Breast epithelium (tissue), 4 donors: Measurements from ENCODE around the gene TNNI3K. TPM values are rescaled to one million over a fixed set of nuclear protein-coding genes. Genes with fewer than 3 reads are reported as not detected.

ENCODE experiments used
- DNase-seq, 2 donors: peaks; one replicate each; pipeline ENCODE4 v3.0.0-alpha.2; 2019; ENCODE audit warnings: low spot score in 2 of 2
- H3K27ac ChIP-seq, 2 donors: fragments of 200-600 bp; sonication (generic) in 1 of 2; one replicate each; pipeline ENCODE4 v1.5.1; 2016 to 2019; ENCODE audit warnings: mild to moderate bottlenecking in 1 of 2
- H3K27me3 ChIP-seq, 2 donors: fragments of 200-600 bp; sonication (generic) in 1 of 2; one replicate each; pipeline versions ENCODE4 v1.5.1 to v1.6.0; 2017 to 2019; ENCODE audit warnings: control low read depth in 1 of 2, mild to moderate bottlenecking in 1 of 2
- H3K36me3 ChIP-seq: fragments of 200-600 bp; one replicate; pipeline ENCODE4 v1.5.1; 2019
- H3K4me1 ChIP-seq, 2 donors: fragments of 200-600 bp; sonication (generic); one replicate each; pipeline ENCODE4 v1.5.1; 2016 to 2019; ENCODE audit warnings: control low read depth in 1 of 2
- H3K4me3 ChIP-seq, 3 donors: fragments of 200-600 bp; sonication (generic); 1 replicate in 2 of 3; 2 replicates in 1 of 3; pipeline ENCODE4 v1.5.1; 2016 to 2019; ENCODE audit warnings: mild to moderate bottlenecking in 3 of 3, moderate library complexity in 2 of 3
- H3K9me3 ChIP-seq, 2 donors: fragments of 200-600 bp; sonication (generic) in 1 of 2; one replicate each; pipeline ENCODE4 v1.5.1; 2016 to 2019; ENCODE audit warnings: control low read depth in 1 of 2
- POLR2A ChIP-seq: fragments of 450-650 bp; IDR thresholded peaks from one replicate; pipeline ENCODE4 v1.6.1; 2016; ENCODE audit warnings: antibody characterized with exemption, mild to moderate bottlenecking, moderate library complexity
- POLR2AphosphoS5 ChIP-seq, 3 donors: sonication (generic); formaldehyde crosslinking; IDR thresholded peaks; one replicate each; pipeline ENCODE4 v1.6.1; 2017; ENCODE audit warnings: antibody characterized with exemption in 3 of 3
- intact Hi-C: fragments of 100-400 bp; cut with DNase I; formaldehyde crosslinking; loops from one replicate; pipeline ENCODE4 v1.15.1; 2023; ENCODE audit warnings: low total_unique reads
- total RNA-seq, 3 donors: library from RNA; depleted of rRNA; stranded (reverse); fragments of >200 nt; gene quantifications; one replicate each; pipeline ENCODE4 v1.1.0, GENCODE V29; 2016
- TF ChIP-seq, protein P1 (sequence below), 3 donors: fragments of 450-650 bp; IDR thresholded peaks; one replicate each; pipeline ENCODE4 v1.5.1; 2016 to 2017; ENCODE audit warnings: antibody characterized with exemption in 3 of 3, mild to moderate bottlenecking in 3 of 3, moderate library complexity in 3 of 3

Gene TNNI3K
- total RNA-seq, 3 donors from 2014 or later = 1.3 to 3.7 (median 2.5) TPM

DNA sequence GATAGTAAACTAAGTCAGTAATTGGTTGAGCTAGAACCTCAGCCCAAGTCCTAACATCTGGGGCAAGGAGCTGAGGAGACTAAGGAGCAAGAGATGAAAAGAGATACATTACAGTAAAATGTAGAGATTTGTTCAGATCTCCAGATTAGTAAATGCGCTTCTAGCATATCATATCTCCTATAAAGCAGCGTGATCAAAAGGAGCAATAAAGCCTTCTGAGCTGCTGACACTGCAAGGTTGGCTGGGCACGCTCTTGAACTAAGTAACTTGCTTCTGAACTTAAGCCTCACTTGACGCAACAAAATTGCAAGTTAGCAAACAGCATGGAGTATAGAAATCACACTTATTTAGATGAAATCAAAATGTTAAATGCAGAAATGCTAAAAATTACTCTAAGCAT lies 196.3 kb downstream of the TNNI3K start:
- no peak overlapping the region for H3K4me3 ChIP-seq
- H3K4me1 ChIP-seq = no peaks in the 10 kb centered on the region
- no peak overlapping the region for H3K27ac ChIP-seq
- H3K27me3 ChIP-seq = no peaks in the 10 kb centered on the region
- intact Hi-C loops = no loop called here
- no peak for TF ChIP-seq POLR2A
- TF ChIP-seq, protein P1, sequence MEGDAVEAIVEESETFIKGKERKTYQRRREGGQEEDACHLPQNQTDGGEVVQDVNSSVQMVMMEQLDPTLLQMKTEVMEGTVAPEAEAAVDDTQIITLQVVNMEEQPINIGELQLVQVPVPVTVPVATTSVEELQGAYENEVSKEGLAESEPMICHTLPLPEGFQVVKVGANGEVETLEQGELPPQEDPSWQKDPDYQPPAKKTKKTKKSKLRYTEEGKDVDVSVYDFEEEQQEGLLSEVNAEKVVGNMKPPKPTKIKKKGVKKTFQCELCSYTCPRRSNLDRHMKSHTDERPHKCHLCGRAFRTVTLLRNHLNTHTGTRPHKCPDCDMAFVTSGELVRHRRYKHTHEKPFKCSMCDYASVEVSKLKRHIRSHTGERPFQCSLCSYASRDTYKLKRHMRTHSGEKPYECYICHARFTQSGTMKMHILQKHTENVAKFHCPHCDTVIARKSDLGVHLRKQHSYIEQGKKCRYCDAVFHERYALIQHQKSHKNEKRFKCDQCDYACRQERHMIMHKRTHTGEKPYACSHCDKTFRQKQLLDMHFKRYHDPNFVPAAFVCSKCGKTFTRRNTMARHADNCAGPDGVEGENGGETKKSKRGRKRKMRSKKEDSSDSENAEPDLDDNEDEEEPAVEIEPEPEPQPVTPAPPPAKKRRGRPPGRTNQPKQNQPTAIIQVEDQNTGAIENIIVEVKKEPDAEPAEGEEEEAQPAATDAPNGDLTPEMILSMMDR (IDR thresholded peaks at IDR 0.05) = no peak
- no peak for TF ChIP-seq POLR2AphosphoS5 (IDR thresholded peaks at IDR 0.05)
- H3K36me3 ChIP-seq = no peaks in the 10 kb centered on the region
- no peak for DNase-seq
- H3K9me3 ChIP-seq = no peaks in the 10 kb centered on the region

DNA sequence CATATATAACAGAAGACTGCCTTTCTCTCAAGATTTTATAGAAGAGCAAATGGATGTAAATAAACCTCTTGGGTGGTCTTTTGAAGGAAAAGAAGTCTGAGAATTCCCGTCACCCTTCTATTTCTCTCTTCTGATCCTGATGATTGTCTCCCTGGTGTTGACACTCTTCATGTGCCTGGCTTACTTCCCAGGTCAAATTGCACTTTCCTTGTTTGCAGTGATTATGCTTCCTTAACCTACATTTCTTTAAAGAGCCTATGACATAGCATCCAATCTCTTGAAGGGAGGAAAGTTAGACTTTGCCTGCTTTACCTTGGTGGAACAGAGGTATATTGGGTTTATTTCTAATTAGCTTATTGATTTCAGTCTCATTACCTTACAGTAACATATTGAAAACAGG lies 197.1 kb downstream of the TNNI3K start:
- no peak overlapping the region for H3K27ac ChIP-seq
- no peaks in the 10 kb centered on the region for H3K9me3 ChIP-seq
- no peaks in the 10 kb centered on the region for H3K27me3 ChIP-seq
- TF ChIP-seq POLR2A = no peak
- no peak for TF ChIP-seq POLR2AphosphoS5 (IDR thresholded peaks at IDR 0.05)
- TF ChIP-seq, protein P1 (IDR thresholded peaks at IDR 0.05) = no peak
- H3K4me1 ChIP-seq = no peaks in the 10 kb centered on the region
- no peak for DNase-seq
- intact Hi-C loops = no loop called here
- no peaks in the 10 kb centered on the region for H3K36me3 ChIP-seq
- no peak overlapping the region for H3K4me3 ChIP-seq

DNA sequence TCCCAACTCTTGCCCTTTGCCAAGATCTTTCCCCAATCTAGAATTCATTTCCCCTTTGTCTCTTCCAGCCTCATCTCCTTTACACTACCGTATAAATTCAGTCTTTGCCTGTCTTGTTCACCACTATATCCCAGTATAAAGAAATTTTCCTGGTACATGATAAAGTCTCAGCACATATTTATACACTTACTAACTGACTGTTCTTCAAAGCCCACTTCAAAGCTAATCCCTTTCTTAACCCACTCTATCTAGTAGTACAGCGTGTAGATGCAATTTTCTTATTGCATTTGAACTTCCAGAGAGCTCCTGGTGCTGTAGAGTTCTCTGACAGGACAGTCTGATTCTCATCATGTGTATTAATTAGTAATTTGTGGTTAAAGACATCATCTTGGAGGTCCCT lies 199.1 kb downstream of the TNNI3K start:
- Histone ChIP-seq H3K4me3 (no peak overlapping the region), H3K27me3 (no peaks in the 10 kb centered on the region), H3K9me3 (no peaks in the 10 kb centered on the region), H3K27ac (no peak overlapping the region), H3K4me1 (no peaks in the 10 kb centered on the region), H3K36me3 (no peaks in the 10 kb centered on the region)
- DNase-seq = no peak
- TF ChIP-seq POLR2A (no peak), POLR2AphosphoS5 (IDR thresholded peaks at IDR 0.05) (no peak)
- TF ChIP-seq, protein P1 (IDR thresholded peaks at IDR 0.05) = no peak
- intact Hi-C loops = no loop called here

DNA sequence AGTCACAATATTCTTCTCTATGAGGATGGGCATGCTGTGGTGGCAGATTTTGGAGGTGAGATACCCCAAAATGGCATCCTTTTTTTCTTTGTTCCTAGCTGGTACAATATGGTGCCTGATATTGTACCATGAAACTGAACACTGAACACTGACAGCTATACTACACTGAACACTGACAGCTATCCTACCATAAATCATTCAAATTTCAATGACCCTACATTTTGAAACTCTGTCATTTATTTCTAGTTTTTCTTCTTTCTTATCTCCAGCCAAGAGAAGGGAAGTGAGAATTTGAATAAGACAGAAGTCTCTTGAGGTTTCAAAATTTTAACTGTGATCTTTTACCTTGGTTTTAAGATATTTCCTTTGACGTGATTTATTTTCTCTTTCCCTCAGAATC lies 200.9 kb downstream of the TNNI3K start:
- no peak for DNase-seq
- TF ChIP-seq POLR2AphosphoS5 (IDR thresholded peaks at IDR 0.05) (no peak), POLR2A (no peak)
- TF ChIP-seq, protein P1 (IDR thresholded peaks at IDR 0.05) = no peak
- Histone ChIP-seq H3K27me3 (no peaks in the 10 kb centered on the region), H3K27ac (no peak overlapping the region), H3K9me3 (no peaks in the 10 kb centered on the region), H3K36me3 (no peaks in the 10 kb centered on the region), H3K4me1 (no peaks in the 10 kb centered on the region), H3K4me3 (no peak overlapping the region)
- intact Hi-C loops = no loop called here

DNA sequence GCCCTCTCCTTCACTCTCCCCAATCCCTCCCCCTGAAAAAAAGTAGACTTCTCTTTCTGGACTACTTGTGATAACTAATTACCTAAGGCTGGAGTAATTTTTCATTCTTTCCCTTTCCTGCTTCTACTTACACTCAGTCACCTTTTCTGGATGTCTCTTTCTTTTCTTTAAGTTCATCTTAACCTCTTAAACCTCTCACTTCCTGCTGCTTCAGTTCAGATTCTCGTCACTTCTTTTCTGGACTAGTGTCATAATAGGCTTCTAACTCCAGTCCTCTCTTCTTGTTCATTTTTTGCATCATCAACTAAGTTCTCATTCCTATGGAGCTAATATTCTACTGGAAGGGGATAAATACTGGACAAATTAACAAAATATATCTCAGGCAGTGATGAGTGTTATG lies 201.8 kb downstream of the TNNI3K start:
- Histone ChIP-seq H3K36me3 (no peaks in the 10 kb centered on the region), H3K27ac (no peak overlapping the region), H3K9me3 (no peaks in the 10 kb centered on the region), H3K4me3 (no peak overlapping the region), H3K27me3 (no peaks in the 10 kb centered on the region), H3K4me1 (no peaks in the 10 kb centered on the region)
- TF ChIP-seq, protein P1 (IDR thresholded peaks at IDR 0.05) = no peak
- TF ChIP-seq POLR2AphosphoS5 (IDR thresholded peaks at IDR 0.05) = no peak
- TF ChIP-seq POLR2A = no peak
- intact Hi-C loops = no loop called here
- no peak for DNase-seq
